Measurements from ENCODE around the gene DCST1. TPM values are rescaled to one million over a fixed set of nuclear protein-coding genes. Genes with fewer than 3 reads are reported as not detected.
A peak's percentile ranks its signal among the peaks of the same experiment; 100 is the strongest.

DCST1 gene
- total and polyA plus RNA-seq, 2 donors (not counting 1 experiment from before 2014, with no cell fraction given): 0.22 TPM; not detected in 1

DNA sequence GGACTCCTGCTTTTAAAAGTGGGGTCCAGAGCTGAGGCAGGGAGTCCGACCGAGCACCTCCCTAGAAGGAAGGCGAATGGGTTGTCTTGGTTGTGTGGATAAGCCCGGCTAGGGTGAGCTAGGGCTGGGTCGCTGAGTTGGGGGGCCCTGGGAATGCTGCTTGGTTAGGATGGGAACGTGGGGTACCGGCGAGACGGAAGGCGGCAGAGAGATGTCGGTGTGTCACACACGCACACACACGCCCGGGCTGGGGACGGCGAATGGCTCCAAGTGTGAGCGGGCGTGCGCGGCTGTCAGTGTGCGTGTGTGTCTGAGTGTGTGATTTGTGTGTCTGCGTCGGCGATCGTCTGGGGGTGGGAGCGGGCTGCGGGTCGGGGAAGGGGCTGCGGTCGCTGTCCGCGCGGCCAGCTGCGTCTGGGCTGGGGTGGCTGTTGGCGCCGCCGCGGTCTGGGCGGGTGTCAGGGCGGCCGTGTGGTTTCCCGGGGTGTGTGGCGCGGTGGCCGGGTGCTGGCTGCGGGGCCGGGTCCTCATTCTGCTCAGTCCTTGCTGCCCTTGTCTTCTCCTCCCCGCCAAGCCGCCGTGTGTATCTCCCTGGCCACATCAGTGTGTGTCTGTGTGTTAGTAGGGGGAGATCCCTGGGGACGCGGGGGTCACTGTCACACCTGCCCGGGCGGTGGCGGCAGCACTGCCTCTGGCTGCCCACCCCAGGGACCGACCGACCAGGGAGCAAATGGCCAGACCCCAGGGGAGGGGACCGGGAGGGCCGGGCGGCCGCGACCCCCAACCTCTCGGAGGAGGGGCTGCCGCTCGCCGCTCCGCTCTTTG lies 46.1 kb downstream of the DCST1 start:
- DNase-seq (peak; percentile 67), ATAC-seq (ENCODE audit: low read depth) (no peak)
- ChIA-PET CTCF (interaction anchor here (0.9 to 2.5 kb wide), 9 partner anchors 9 to 95 kb away, joined by 3 to 16 read pairs (median 4); partner anchors contain the start of genes ADAM15, EFNA4 and KRTCAP2), POLR2A (interaction anchor here (0.5 to 2.8 kb wide), 2 partner anchors 15 to 56 kb away, joined by 3 to 9 read pairs; partner anchors contain the start of gene SLC50A1)
- no peaks in the 10 kb centered on the region for H3K79me2 ChIP-seq (ENCODE audit: control insufficient read depth, insufficient read depth, low read length)
- peaks cover 46% of the 10 kb centered on the region for H4K20me1 ChIP-seq (ENCODE audit: control insufficient read depth, insufficient read depth, low read length, poor library complexity, severe bottlenecking)
- peaks cover 0 to 57% (median 43%) of the 10 kb centered on the region in 4 experiments for H3K27me3 ChIP-seq (replicated peaks in 1 of 4; ENCODE audit: control extremely low read depth in 1 of 4, control insufficient read depth in 3 of 4, insufficient read depth in 4 of 4, low read length in 3 of 4)
- TF ChIP-seq EZH2 (IDR thresholded peaks at IDR 0.05; ENCODE audit: borderline replicate concordance, insufficient read depth, low read depth, low read length, poor library complexity, severe bottlenecking): peak; percentile 74
- TF ChIP-seq, protein P1, sequence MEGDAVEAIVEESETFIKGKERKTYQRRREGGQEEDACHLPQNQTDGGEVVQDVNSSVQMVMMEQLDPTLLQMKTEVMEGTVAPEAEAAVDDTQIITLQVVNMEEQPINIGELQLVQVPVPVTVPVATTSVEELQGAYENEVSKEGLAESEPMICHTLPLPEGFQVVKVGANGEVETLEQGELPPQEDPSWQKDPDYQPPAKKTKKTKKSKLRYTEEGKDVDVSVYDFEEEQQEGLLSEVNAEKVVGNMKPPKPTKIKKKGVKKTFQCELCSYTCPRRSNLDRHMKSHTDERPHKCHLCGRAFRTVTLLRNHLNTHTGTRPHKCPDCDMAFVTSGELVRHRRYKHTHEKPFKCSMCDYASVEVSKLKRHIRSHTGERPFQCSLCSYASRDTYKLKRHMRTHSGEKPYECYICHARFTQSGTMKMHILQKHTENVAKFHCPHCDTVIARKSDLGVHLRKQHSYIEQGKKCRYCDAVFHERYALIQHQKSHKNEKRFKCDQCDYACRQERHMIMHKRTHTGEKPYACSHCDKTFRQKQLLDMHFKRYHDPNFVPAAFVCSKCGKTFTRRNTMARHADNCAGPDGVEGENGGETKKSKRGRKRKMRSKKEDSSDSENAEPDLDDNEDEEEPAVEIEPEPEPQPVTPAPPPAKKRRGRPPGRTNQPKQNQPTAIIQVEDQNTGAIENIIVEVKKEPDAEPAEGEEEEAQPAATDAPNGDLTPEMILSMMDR (IDR thresholded peaks at IDR 0.05): no peak
- WGBS (ENCODE audit: insufficient coverage): 2% methylated on average over 65 of the region's 67 CpGs
- intact Hi-C loops (cut with micrococcal nuclease): loop anchor here (1.0 to 5.0 kb wide), 2 partner anchors 8 to 1358 kb away; no protein-coding TSS in a partner anchor
- peak overlapping the region; percentile 89 for H3K4me3 Mint-ChIP-seq
- peak overlapping the region; percentile 97 for H3K4me2 ChIP-seq (replicated peaks; ENCODE audit: low read depth, low read length, poor library complexity, severe bottlenecking)
- H3K4me1 ChIP-seq (ENCODE audit: control insufficient read depth in 2 of 2, insufficient read depth in 2 of 2, low read length in 2 of 2): peaks cover 59 to 64% of the 10 kb centered on the region in 2 donors
- peaks cover 56% of the 10 kb centered on the region for H3K4me1 Mint-ChIP-seq
- H2AFZ ChIP-seq (ENCODE audit: insufficient read depth, low read depth, low read length, poor library complexity, severe bottlenecking): peak overlapping the region; percentile 67
- H3K27ac ChIP-seq (ENCODE audit: low read length in 2 of 2): no peak overlapping the region
- H3K27ac Mint-ChIP-seq: peak overlapping the region; percentile 79
- peaks cover 37% of the 10 kb centered on the region for H3K27me3 Mint-ChIP-seq
- H3K9me3 ChIP-seq (ENCODE audit: control extremely low read depth in 1 of 3, control insufficient read depth in 2 of 3, insufficient read depth in 1 of 3, low read length in 2 of 3): peaks cover 0 to 30% (median 0%) of the 10 kb centered on the region in 3 donors
- no peaks in the 10 kb centered on the region for H3K9me3 Mint-ChIP-seq (ENCODE audit: insufficient read depth)
- peak overlapping the region; percentile 59 for H3K9ac ChIP-seq (ENCODE audit: low read length)
- H3K4me3 ChIP-seq (ENCODE audit: control extremely low read depth in 1 of 5, extremely low read depth in 1 of 5, insufficient read depth in 1 of 5, low read depth in 2 of 5, low read length in 4 of 5): peak overlapping the region in 4 of 5 experiments; percentile 25 to 45 (median 40)
- no peaks in the 10 kb centered on the region for H3K36me3 ChIP-seq (replicated peaks in 1 of 2; ENCODE audit: control extremely low read depth in 1 of 2, control insufficient read depth in 1 of 2, extremely low read depth in 1 of 2, insufficient read depth in 2 of 2, low read length in 1 of 2)

Measured in B cell (primary cell).